LNCaP clone FGC (cell line): ENCODE results near the gene ST6GALNAC3.

ENCODE experiments used
- DNase-seq: peaks from one replicate; pipeline ENCODE4 v3.0.0-alpha.2; 2011; ENCODE audit warnings: low read depth
- H3K4me3 ChIP-seq: 2 replicates; pipeline ENCODE4 v1.5.1; 2011; ENCODE audit warnings: mild to moderate bottlenecking, low read depth, low read length, control low read depth
- TF ChIP-seq, protein P1 (sequence below): IDR thresholded peaks from 2 replicates; pipeline ENCODE4 v1.5.1; 2012; ENCODE audit warnings: mild to moderate bottlenecking; ENCODE audit not compliant: control insufficient read depth, insufficient read depth; ENCODE audit errors: extremely low read depth

The ST6GALNAC3 gene

DNA sequence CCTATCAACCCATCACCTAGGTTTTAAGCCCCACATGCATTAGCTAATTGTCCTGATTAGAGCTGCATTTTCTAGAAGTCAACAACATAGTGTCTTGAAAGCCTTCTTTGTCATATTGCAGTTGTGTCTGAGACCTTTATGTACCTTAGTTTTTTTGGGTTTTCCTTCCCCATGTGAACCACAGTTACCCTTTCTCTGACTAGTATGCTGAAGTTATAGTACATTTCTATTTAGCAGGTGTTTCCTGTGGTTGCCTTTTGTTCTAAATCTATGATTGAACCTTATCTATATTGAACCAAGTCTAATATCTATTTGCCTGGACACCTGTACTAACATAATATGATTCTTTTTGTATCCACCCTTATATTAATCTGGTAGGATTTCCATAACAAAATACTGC is 135.6 kb downstream of the ST6GALNAC3 start:
- no peak overlapping the region for H3K4me3 ChIP-seq
- no peak for DNase-seq
- TF ChIP-seq, protein P1, sequence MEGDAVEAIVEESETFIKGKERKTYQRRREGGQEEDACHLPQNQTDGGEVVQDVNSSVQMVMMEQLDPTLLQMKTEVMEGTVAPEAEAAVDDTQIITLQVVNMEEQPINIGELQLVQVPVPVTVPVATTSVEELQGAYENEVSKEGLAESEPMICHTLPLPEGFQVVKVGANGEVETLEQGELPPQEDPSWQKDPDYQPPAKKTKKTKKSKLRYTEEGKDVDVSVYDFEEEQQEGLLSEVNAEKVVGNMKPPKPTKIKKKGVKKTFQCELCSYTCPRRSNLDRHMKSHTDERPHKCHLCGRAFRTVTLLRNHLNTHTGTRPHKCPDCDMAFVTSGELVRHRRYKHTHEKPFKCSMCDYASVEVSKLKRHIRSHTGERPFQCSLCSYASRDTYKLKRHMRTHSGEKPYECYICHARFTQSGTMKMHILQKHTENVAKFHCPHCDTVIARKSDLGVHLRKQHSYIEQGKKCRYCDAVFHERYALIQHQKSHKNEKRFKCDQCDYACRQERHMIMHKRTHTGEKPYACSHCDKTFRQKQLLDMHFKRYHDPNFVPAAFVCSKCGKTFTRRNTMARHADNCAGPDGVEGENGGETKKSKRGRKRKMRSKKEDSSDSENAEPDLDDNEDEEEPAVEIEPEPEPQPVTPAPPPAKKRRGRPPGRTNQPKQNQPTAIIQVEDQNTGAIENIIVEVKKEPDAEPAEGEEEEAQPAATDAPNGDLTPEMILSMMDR = no peak

DNA sequence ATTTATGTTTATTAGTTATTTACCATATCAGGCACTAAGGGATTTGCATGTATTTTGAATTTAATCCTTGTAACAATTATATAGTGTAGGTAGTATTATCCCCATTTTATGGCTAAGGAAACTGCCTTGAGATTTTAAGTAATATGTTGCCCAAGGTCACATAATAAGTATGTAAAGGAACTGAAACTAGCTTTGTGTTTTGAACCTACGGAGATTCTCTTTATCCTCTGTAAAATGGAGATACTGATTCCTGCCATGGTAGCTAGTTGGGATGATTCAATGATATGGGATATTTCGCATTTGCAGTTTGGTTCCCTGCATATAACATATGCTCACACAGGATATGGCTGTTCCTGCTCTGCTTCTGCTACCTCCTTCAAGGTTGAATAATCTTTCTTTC is 144.3 kb downstream of the ST6GALNAC3 start:
- TF ChIP-seq, protein P1 = no peak
- no peak for DNase-seq
- H3K4me3 ChIP-seq = no peak overlapping the region

DNA sequence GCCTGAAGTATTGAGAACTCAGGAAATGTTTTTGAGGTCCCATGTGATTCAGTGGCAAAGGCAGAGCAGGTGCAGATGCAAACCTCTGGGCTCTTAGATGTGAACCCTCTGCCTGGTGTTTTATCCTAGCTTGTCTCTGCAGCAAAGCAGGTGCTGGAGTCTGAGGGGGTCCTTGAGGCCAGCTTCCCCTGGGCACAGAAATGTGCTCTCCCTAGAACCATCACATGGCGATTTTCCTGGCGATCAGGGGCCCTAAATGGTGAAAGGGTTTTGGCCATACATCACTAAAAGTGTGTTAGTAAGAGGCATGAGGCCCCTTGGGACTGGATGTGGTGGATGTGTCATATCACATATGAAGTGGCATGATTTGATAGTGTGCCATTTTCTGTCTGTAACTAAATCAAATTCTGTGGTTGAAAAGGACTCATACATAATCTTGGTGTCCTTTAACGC is 144.8 kb downstream of the ST6GALNAC3 start:
- no peak for DNase-seq
- no peak overlapping the region for H3K4me3 ChIP-seq
- TF ChIP-seq, protein P1 = no peak

DNA sequence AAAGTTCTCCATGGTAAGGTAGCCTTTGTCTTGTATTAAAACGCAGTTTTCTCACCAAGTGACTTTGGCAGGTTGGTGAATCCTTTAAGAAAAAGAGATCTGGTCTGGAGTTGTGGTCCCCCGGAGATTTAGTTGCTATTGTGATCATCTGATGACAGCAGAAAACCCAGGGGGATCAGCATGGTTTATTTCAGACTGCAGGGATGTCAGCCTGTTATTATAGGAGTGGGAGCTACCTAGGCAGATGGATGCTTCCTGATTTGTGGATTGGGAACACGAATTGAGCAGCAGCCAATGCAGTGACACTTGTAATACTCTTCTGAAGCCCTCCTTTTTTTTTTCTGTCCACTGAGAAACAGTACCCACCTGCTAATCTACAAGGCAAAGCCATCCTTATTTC is 150.2 kb downstream of the ST6GALNAC3 start:
- H3K4me3 ChIP-seq = no peak overlapping the region
- DNase-seq = no peak
- TF ChIP-seq, protein P1 = no peak

DNA sequence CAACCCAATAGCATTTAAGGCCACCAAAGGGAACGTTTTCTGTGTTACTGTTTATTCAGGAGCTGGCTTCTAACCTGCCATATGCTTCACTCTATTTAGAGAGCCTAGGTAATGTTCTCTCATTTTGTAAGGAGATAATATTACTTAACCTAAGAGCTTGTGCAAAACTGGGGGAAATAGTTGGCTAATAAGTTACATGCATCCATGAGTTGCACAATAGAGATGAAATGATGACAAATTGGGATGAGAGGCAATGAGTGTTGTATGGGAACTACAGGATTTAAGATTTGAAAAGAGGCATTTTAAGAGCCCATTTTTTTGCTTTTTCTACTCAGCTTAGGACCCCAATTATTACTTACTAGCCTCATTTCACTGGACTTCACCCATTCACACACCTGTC is 151.0 kb downstream of the ST6GALNAC3 start:
- DNase-seq = no peak
- no peak overlapping the region for H3K4me3 ChIP-seq
- TF ChIP-seq, protein P1 = no peak

DNA sequence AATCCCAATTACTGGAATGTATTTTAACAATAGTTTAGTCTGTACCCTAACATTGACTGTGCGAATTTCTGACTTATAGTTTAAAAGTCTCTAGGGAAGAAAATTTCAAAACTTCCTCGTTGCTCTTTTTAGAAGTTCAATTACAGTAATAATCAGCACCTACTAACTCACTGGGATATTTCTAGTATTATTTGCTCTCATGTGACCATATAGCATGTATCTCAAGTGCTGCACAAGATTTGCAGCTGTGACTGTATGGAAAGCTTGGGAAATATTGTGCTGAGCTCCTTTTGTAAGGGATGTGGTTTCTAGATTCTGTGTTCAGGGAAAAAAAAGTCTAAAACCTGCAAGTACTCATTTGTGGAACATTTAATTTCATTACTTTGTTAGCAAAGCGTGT is 153.1 kb downstream of the ST6GALNAC3 start:
- DNase-seq = no peak
- TF ChIP-seq, protein P1 = no peak
- no peak overlapping the region for H3K4me3 ChIP-seq

DNA sequence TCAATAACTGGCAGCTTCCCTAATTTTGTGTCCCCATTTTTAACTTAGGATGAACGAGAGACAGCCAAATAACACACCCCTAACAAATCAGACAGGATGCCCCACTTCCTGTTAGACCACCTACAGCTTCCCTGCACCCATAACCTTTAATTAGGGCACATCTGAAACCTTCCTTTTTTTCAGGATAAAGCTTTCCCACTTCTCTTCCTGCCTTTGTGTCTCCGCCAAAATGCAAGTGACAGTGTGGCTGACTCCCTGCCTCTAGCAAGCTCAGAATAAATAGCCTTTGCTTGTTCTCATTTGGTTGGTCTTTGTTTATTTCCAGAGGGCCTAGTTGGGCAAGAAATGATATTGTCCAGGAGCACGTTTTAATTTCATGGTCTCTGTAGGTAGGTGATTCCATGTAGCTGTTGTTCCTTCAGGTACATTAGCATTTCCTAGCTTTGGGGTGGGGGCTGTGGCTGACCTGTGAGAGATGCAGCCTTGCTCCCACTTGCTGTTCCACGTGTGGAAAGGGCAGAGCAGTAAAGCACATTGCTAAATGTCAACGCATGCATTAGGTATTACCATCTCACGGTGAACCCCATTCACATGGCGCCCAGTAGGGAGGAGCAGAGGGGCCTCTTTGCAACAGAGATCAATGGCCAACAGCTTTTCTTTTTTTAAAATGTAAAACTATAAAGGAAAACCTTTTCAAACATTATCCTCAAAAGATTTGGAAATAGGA is 154.9 kb downstream of the ST6GALNAC3 start:
- DNase-seq = no peak
- H3K4me3 ChIP-seq = no peak overlapping the region
- TF ChIP-seq, protein P1 = no peak
